Mucosa of descending colon (tissue), 3 donors: ENCODE measurements around the gene NEGR1. TPM values are rescaled to one million over a fixed set of nuclear protein-coding genes. Genes with fewer than 3 reads are reported as not detected.

Experiments
- ATAC-seq: fragments of 200-7000 bp; cut with Tn5 transposase; one replicate; pipeline ENCODE4 v1.9.1; 2020; ENCODE audit warnings: mild to moderate bottlenecking, moderate library complexity
- DNase-seq, 3 donors: peaks; one replicate each; pipeline ENCODE4 v3.0.0-alpha.2; 2020
- H3K36me3 ChIP-seq: fragments of 200-600 bp; one replicate; pipeline ENCODE4 v1.8.0; 2021; ENCODE audit warnings: low read depth, mild to moderate bottlenecking
- H3K4me1 ChIP-seq: fragments of 200-600 bp; one replicate; pipeline ENCODE4 v1.8.0; 2021; ENCODE audit warnings: low read depth, mild to moderate bottlenecking
- H3K4me3 ChIP-seq: fragments of 200-600 bp; one replicate; pipeline ENCODE4 v1.8.0; 2021; ENCODE audit warnings: mild to moderate bottlenecking
- H3K9me3 ChIP-seq: fragments of 200-600 bp; one replicate; pipeline ENCODE4 v1.8.0; 2021; ENCODE audit warnings: mild to moderate bottlenecking
- intact Hi-C, 2 donors: fragments of 100-400 bp; cut with DNase I in 1 of 2; cut with micrococcal nuclease in 1 of 2; formaldehyde crosslinking; loops; one replicate each; pipeline versions ENCODE4 v1.11.0 to v1.11.1; 2022; cut with DNase I, micrococcal nuclease
- total RNA-seq, 3 donors: library from RNA; stranded (reverse); fragmentation: NEBNext Ultra II Directional in 2 of 3; extraction: Animal tissue kit (Norgen Biotek cat#: 25700) in 2 of 3; gene quantifications; one replicate each; pipeline versions ENCODE4 v1.2.1 to v1.2.4, GENCODE V29; 2021 to 2023
- TF ChIP-seq, protein P1 (sequence below): fragments of 200-600 bp; IDR thresholded peaks from one replicate; pipeline ENCODE4 v1.8.0; 2022; ENCODE audit warnings: antibody characterized with exemption, mild to moderate bottlenecking
- donor health status: DM: no; HTN: no; CAD: no; lungs with moderate emphysema.
- donor health status: DM: no; HTN: no; CAD: no.
- donor health status: DM: no; HTN: yes; CAD: no.

Gene NEGR1
- total RNA-seq, 3 donors from 2014 or later: 2.3 to 47.9 (median 8.0) TPM

GRCh38 chr1:71638081-71638766, 644.1 kb downstream of the NEGR1 start:
- Histone ChIP-seq H3K36me3 (no peaks in the 10 kb centered on the region), H3K4me1 (no peaks in the 10 kb centered on the region), H3K9me3 (no peaks in the 10 kb centered on the region), H3K4me3 (no peak overlapping the region)
- intact Hi-C loops: no loop called here
- ATAC-seq (no peak), DNase-seq (no peak)
- TF ChIP-seq, protein P1, sequence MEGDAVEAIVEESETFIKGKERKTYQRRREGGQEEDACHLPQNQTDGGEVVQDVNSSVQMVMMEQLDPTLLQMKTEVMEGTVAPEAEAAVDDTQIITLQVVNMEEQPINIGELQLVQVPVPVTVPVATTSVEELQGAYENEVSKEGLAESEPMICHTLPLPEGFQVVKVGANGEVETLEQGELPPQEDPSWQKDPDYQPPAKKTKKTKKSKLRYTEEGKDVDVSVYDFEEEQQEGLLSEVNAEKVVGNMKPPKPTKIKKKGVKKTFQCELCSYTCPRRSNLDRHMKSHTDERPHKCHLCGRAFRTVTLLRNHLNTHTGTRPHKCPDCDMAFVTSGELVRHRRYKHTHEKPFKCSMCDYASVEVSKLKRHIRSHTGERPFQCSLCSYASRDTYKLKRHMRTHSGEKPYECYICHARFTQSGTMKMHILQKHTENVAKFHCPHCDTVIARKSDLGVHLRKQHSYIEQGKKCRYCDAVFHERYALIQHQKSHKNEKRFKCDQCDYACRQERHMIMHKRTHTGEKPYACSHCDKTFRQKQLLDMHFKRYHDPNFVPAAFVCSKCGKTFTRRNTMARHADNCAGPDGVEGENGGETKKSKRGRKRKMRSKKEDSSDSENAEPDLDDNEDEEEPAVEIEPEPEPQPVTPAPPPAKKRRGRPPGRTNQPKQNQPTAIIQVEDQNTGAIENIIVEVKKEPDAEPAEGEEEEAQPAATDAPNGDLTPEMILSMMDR: no peak

DNA sequence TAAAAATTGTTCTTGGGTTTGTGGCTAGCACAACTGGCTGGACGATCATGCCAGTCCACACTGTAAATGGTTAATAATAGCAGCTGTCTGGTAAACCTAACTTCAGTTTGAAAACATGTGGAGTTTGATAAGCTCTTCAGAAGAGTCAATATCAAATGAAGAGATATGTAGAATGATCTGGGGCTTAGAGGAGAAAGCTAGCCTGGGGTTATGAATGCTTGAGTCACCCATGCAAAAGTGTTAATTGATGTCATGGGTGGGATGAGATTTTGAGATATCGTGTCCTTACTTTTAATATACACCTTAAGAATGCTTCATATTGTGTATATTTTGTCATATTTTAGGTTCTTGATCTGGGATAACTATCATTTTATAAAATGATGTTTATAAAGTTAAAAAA, 646.8 kb downstream of the NEGR1 start:
- TF ChIP-seq, protein P1: no peak
- Histone ChIP-seq H3K4me3 (no peak overlapping the region), H3K36me3 (no peaks in the 10 kb centered on the region), H3K9me3 (no peaks in the 10 kb centered on the region), H3K4me1 (no peaks in the 10 kb centered on the region)
- DNase-seq (no peak), ATAC-seq (no peak)
- intact Hi-C loops: no loop called here

DNA sequence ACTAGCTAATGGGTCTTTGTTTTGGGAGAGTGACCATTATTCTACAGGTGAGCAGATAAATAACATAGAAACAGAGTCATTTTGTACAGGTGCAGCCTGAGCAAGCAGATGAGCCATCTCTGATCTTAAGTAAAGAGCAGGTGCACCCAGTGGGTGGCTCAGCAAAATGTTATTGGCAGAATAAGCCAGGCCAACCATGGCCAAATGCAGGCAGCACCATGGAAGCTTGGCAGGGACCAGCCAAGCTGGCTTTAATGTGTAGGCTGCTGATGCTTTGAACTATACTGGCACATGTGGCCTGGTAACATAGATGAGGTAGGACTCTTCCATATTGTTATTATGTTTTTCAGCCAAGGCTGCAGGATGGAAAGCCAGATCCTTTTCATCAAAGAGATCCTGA, 648.2 kb downstream of the NEGR1 start:
- no peak overlapping the region for H3K4me3 ChIP-seq
- no peaks in the 10 kb centered on the region for H3K36me3 ChIP-seq
- TF ChIP-seq, protein P1: no peak
- intact Hi-C loops: no loop called here
- no peaks in the 10 kb centered on the region for H3K9me3 ChIP-seq
- no peak for ATAC-seq
- H3K4me1 ChIP-seq: no peaks in the 10 kb centered on the region
- DNase-seq: no peak

GRCh38 chr1:71630073-71630472, 652.3 kb downstream of the NEGR1 start:
- DNase-seq (no peak), ATAC-seq (no peak)
- Histone ChIP-seq H3K4me1 (no peaks in the 10 kb centered on the region), H3K36me3 (no peaks in the 10 kb centered on the region), H3K4me3 (no peak overlapping the region), H3K9me3 (no peaks in the 10 kb centered on the region)
- intact Hi-C loops: no loop called here
- TF ChIP-seq, protein P1: no peak

GRCh38 chr1:71625004-71625403, 657.3 kb downstream of the NEGR1 start:
- intact Hi-C loops: no loop called here
- no peak for DNase-seq
- no peak for ATAC-seq
- Histone ChIP-seq H3K36me3 (no peaks in the 10 kb centered on the region), H3K9me3 (no peaks in the 10 kb centered on the region), H3K4me1 (no peaks in the 10 kb centered on the region), H3K4me3 (no peak overlapping the region)
- TF ChIP-seq, protein P1: no peak

GRCh38 chr1:71623888-71624287, 658.5 kb downstream of the NEGR1 start:
- ATAC-seq: no peak
- TF ChIP-seq, protein P1: no peak
- Histone ChIP-seq H3K9me3 (no peaks in the 10 kb centered on the region), H3K4me3 (no peak overlapping the region), H3K4me1 (no peaks in the 10 kb centered on the region), H3K36me3 (no peaks in the 10 kb centered on the region)
- intact Hi-C loops: no loop called here
- no peak for DNase-seq
